Testis (tissue), 2 donors: ENCODE results near the gene CYREN.

Experiments used
- POLR2A ChIP-seq: fragments of 450-650 bp; IDR thresholded peaks from one replicate; pipeline ENCODE4 v1.6.1; 2017; ENCODE audit warnings: antibody characterized with exemption, mild to moderate bottlenecking, moderate library complexity
- TF ChIP-seq, protein P1 (sequence below), 3 experiments: fragments of 450-650 bp in 2 of 3; fragments of 200-600 bp in 1 of 3; sonication (generic) in 1 of 3; IDR thresholded peaks; one replicate each; pipeline ENCODE4 v1.5.1; 2016 to 2019; ENCODE audit warnings: antibody characterized with exemption in 3 of 3, mild to moderate bottlenecking in 2 of 3, moderate library complexity in 1 of 3

DNA sequence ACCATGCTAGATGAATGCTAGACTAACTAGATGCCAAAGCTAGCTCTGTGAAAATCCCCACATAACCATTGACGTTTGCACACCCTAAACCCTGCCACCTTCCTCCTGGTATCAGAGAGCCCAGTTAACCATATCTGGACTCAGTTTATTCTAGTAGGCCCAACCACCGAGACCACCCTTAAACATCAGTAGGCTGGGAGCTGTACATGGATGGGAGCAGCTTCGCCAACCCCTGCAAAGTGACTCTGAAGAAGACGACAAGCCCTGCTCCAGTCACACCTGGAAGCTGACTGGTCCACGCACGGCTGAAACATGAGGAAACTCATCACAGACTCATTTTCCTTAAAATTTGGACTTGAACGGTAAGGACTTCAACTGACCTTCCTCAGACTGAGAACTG is 4.4 kb upstream of the CYREN start:
- TF ChIP-seq, protein P1, sequence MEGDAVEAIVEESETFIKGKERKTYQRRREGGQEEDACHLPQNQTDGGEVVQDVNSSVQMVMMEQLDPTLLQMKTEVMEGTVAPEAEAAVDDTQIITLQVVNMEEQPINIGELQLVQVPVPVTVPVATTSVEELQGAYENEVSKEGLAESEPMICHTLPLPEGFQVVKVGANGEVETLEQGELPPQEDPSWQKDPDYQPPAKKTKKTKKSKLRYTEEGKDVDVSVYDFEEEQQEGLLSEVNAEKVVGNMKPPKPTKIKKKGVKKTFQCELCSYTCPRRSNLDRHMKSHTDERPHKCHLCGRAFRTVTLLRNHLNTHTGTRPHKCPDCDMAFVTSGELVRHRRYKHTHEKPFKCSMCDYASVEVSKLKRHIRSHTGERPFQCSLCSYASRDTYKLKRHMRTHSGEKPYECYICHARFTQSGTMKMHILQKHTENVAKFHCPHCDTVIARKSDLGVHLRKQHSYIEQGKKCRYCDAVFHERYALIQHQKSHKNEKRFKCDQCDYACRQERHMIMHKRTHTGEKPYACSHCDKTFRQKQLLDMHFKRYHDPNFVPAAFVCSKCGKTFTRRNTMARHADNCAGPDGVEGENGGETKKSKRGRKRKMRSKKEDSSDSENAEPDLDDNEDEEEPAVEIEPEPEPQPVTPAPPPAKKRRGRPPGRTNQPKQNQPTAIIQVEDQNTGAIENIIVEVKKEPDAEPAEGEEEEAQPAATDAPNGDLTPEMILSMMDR (IDR thresholded peaks at IDR 0.05), result no peak
- no peak for TF ChIP-seq POLR2A
